Hematopoietic multipotent progenitor cell treated with erythropoietin and hydrocortisone succinate and interleukin-3 and kit ligand, for 6 days (in vitro differentiated cells): ENCODE results near the gene HTR6.

Source experiments
- DNase-seq: peaks from one replicate; pipeline ENCODE4 v3.0.0-alpha.2; 2015

HTR6 gene

DNA sequence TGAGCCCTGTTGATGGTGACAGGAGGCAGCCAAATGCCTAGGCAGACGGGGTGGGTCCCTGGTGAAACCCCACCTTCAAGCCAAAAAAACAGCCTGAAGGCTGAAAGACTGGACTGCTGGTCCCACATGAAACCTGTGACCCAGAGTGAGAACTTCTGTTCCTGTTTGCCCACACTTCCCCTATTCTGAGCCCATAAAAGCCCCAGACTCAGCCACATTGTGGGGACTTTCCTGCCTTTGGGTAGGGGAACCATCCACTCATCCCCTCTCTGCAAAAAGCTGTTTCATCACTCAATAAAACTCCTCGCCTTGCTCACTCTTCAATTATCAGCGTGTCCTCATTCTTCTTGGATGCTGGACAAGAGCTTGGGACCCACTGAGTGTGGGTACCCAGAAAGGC lies 25.2 kb downstream of the HTR6 start:
- DNase-seq = no peak

- no peak for DNase-seq
Observed at GRCh38 chr1:19690342-19690741, 25.7 kb downstream of the HTR6 start.

DNA sequence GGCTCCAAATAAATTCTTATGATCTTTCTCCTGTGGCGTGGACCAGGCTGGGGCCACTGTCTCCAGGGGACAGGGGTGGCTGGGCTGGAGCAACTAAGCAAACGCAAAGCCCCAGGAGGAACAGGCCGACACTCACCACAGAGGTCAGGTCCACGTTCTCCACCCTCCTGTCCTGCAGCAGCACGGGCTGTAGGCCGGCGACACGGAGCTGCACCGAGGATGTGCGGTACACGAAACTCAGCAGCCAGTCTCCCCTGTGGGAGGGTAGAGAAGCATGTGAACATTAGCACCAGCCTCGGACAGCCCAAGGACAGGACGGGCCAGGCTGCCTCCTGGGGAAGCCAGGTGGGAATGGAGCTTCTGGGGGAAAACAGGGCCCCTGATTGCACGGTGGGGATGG lies 29.6 kb downstream of the HTR6 start:
- no peak for DNase-seq

DNA sequence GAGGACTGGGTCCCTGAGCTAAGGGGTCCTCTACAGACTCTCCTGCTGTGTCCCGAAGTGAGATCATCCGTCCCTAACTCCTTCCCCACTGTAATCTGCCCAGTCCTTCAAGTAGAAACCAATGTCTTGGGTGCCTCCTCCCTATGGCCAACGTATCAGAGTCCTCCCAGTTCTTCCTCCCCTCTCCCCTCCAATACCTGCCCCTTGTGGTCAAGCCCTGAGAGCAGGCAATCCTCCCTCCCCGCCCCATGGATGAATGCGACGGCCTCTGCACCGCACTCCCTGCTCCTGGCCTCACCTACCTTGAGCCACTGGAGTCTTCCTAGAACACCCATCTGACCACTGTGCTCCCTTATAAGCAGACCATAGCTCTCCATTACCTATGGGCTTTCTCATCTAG lies 31.1 kb downstream of the HTR6 start:
- DNase-seq = no peak

DNA sequence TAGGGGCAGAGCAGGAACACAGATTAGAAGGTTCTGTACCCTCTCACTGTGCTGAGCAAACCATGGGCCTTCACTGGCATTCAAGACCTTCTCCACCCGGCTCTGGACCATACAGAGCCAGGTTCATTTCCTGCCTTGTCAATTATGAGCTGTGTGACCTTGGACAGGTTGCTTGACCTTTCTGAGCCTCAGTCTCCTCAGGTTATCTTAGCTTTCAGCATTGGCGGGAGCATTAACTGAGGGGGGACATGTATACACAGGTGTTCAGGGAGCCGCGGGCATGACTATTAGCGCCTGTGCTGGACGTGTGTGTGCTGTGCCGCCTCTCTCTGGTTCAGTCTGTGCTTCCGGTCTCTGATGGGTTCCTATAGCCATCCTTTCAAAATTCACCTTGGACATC lies 32.1 kb downstream of the HTR6 start:
- DNase-seq = no peak

- DNase-seq = no peak
Observed at GRCh38 chr1:19698181-19698580, 33.5 kb downstream of the HTR6 start.

DNA sequence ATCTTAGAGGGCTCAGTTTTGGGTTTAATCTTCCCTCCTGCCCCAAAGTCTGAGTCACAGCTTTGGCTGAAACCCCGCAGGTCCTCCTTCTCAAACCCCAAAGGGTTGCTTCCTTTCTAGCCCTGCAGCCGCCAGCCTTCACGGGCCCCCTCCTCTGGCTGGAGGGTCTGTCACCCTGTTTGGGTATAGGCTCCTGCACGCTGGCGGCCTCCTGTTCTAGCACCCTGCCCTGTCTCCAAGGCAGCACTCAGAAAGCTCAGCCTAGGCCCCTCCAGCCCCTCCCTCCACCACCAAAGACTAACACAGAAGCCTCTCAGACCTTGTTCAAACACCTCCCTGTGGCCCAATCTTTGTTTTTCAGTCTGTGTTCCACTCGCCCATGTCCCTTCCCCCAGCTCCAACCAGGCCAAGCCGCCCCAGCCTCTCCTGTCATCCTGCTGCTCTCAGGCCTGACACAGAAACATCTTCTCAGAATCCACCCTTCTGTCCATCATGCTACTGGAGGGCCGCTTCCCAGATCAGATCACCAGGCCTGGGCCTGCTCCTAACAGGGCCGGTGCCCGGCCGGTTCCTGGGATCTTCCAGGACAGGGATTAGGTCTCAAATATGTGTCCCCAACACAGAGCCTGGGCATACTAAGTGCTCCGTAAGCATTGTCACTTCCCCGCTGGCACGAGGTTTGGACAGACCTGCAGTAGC lies 35.6 kb downstream of the HTR6 start:
- no peak for DNase-seq

GRCh38 chr1:19703280-19703679 lies 38.6 kb downstream of the HTR6 start:
- DNase-seq = no peak

DNA sequence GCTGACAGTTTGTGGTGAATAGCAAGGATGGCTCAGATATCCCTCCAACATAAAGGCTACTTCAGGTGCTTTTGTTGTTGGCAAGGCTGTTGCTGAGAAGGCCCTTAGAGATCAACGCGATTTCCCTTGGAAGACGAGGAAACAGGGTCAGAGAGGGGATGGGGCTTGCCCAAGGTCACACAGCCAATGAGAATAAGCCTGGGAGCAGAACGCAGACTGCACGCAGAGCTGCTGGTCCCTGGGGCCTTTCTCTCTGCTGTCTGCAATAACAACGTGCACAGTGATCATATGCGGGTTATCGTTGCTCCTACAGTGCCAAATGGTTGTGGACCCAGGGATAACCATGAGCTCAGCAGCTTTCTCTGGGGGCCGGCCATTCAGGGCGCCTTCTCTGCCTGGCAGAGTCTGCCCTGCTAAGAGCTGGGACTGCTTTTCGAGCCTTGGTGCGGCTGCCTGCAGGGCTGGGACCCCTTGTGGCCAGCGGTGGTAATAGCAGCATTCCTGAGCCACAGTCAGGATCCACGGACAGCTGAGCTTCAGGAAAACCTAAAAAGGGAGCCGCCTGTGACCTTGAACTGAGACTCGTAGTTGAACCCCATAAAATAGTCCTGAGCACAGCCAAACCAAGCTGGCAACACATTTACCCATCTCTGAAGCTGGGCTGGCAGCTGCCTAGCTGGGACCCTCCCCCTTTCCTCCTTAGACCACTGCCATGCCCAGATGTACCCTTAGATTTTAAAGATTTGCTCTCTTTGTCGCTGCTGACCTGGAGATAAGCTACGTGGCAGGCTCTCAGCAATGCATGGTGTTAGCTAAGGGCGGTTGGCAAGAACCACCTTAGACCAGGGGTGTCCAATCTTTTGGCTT lies 39.8 kb downstream of the HTR6 start:
- peak; percentile 70 for DNase-seq

GRCh38 chr1:19705464-19705863 lies 40.8 kb downstream of the HTR6 start:
- no peak for DNase-seq

- no peak for DNase-seq
Observed at GRCh38 chr1:19706136-19706535, 41.5 kb downstream of the HTR6 start.

DNA sequence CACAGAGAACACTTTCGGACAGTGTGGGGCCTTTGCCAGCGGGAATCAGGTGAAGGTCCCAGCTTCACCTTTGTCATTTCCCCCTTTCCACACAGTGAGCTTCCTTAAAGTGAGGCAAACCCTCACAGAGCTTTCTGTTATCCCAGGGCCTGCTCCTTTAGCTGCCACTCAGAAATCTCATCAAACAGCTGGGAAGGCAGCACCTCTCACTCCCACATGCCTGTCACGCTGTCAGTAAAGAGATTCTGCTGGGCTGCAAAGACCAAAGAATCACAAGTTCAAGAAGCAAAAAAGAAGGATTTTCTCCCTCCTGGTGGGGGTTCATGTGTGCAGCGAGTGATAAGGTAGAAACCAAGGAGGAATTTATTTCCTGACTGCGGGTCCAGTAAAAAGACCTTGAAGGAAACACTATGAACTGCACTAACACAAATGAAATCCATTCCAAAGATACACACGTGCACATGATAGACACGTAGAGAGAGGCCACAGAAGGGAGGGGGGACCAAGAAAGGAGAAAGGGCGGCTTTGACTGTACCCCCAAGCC lies 44.0 kb downstream of the HTR6 start:
- no peak for DNase-seq

DNA sequence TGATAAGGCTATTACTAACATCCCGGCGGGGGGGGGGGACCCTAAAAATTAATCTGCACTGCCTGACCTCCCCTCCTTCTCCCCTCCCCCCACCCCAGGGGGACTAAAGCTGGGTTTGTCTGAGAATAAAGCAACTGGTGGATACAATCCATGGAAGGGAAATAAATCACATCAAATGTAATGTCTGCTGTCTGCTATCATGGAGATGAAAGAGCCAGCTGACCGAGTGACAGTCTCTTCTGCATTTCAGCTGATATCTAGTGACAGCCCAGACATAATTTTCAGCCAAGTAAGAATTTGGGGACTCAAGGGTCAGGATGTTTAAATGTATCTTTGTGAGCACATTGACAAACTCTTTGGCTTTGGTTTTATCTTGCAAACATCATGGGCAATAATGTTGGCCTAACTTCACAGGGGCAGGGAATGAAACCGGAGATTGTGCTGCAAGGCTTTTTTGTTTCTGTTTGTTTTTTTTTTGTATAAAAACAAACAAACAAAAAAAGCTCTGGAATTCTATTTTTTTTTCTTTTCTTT lies 44.7 kb downstream of the HTR6 start:
- no peak for DNase-seq

DNA sequence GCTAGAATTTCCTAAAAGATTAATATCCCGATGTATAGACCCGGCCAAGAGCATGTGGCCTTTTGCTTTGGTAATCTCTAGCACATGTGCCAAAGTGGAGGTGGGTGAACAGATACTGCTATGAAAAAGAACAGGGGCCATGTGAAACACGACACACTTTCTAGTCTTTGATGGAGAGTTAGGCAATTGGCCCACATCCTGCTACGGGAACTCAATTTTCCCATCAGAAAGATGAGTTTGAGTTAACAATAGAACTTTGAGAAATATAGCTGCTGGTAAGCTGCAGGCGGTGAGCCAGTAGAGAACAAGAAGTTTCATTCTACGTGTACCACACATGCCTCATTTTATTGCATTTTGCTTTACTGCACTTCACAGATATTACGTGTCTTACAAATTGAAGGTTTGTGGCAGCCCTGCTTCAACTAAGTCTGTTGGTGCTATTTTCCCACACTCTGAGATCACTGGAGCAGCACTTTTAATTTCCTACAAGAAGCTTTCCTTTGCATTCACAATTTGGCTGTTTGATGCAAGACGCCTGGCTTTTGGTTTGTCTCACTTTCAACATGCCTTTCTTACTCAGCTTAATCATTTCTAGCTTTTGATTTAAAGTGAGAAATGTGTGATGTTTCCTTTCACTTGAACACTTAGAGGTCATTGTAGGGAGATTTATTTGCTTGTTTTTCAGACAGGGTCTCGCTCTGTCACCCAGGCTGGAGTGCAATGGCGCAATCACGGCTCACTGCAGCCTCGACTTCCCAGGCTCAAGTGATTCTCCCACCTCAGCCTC lies 46.3 kb downstream of the HTR6 start:
- DNase-seq = no peak

DNA sequence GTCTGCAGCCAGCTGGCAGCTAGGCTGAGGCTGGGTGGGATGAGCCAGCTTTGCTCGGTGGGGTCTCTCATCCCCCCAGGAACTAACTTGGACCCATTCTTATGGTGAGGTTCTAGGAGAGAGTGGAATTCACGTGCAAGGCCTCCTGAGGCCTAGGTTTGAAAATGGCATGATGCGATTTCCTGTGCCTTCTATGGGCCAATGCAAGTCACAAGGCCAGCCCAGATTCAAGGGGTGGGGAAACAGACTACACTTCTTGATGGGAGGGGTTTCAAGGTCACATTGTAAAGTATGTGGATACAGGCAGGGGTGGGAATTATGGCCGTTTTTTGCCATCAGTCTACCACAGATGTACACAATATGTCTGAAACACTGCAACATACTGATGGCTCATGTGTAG lies 48.3 kb downstream of the HTR6 start:
- DNase-seq = no peak

- DNase-seq = peak; percentile 97
Observed at GRCh38 chr1:19715334-19716203, 50.9 kb downstream of the HTR6 start.

DNA sequence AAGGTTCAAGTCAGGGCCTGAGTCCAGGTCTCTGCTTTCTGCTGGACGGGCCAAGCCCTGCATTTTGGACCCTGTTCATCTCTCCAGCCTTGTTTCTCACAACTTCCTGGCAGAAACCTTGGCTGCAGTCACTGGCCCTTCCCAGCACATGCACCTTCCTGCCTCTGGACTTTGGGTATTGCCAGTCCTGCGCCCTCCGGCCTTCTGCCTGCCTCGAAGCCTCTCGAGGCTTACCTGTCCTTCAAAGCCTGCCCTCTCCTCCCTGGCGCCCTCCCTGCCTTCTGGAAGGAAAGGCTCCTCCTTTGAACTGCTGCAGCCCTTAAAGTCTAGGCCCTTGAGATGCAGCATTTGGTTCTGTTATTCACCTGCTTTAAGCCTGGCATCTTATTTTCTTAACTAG lies 52.8 kb downstream of the HTR6 start:
- no peak for DNase-seq

- no peak for DNase-seq
Observed at GRCh38 chr1:19720174-19720573, 55.5 kb downstream of the HTR6 start.

- DNase-seq = no peak
Observed at GRCh38 chr1:19720973-19721372, 56.3 kb downstream of the HTR6 start.

DNA sequence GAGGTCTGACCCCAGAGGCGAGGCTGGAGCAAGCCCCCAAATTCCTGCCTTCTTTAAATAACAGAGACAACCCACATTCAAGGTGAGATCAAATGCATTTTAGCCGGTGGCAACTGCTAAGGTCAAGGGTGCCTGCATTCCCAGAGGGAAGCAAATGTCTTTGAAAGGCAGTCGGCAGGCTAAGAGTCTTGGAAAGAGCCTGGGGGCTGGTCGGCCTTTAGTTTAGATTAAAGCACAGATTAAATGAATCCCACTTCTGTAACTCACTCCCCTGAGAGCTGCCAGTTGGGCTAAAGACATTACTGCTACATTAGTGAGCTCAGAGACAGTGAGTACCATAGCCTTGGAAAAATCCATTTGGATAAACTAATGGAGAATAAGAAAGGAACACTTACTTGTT lies 59.2 kb downstream of the HTR6 start:
- DNase-seq = no peak

DNA sequence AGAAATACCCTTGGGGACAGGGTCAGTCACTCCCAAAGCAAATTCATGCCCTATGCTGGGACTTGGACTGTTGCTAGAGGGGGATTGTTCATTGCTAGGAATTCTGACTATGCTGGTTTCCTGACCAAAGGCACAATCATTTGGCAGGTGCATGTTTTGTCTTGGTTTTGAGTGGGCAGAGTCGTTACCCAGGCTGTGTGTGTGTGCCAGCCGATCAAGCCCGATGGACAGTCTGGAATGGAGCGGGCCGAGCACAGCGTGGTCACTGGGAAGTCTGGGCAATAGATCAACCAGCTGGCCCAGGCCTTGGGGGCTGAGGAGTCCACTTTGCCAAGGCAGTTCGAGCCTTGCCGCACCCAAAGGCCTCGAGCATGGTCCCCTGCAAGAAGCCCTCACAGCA lies 60.9 kb downstream of the HTR6 start:
- no peak for DNase-seq
